IPS-NIHi11 (cell line): ENCODE measurements around the gene KLHL29.

Experiments
- DNase-seq: peaks from one replicate; pipeline ENCODE4 v3.0.0; 2012; ENCODE audit warnings: mixed read lengths, low spot score

Gene KLHL29

GRCh38 chr2:23550553-23550952, 165.6 kb downstream of the KLHL29 start:
- DNase-seq, result no peak

GRCh38 chr2:23551875-23552274, 166.9 kb downstream of the KLHL29 start:
- DNase-seq, result no peak

DNA sequence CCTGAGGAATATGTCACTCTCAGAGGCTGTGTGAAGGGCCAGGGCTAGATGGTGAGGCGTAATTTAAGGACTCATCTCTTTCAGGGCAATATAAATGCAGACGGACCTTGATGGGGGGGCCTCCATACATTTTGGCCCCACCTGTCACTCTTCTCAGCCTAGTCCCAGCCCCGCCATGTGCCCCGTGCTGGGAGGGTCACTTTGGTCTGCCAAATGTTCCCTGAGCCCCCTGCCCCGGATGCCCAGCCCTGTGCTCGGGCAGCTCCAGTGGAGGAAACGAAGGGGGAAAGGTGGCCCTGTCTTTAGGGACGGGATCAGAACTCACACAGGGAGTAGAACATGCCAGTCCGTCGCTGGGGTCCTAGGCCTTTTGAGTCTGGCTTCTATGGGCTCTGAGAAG, 168.6 kb downstream of the KLHL29 start:
- no peak for DNase-seq

DNA sequence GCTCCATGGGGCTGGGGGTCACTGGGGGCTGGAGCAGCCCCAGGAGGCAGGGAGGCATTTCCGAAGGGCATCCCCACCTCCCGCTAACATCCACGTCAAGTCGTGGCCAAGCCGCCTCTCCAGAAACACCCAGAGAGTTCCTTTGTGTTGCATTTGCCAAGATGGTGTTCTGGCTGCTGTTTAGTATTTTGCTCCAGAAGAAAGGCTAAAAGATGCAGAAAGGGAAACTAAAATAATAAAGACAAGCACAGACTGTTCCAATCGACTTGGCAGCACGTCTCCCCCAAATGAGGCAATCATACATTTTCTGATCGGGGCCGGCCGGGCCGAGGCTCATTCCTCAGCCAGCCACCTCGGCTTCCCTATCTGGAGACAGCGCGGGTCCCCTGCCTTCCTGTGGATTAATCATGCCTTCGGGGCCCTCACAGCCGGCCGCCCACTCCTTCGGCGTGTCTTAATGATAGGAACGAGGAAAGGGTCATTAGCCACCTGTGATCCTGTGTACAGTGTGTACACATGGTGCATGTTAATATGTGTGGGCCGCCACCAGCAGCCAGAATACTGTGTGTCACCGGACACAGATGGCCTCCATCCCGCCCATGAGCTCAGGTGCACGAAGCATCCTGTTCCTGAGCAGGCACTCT, 169.2 kb downstream of the KLHL29 start:
- DNase-seq, result no peak

- DNase-seq, result no peak
Observed at GRCh38 chr2:23555944-23556343, 171.0 kb downstream of the KLHL29 start.

GRCh38 chr2:23556929-23557328, 171.9 kb downstream of the KLHL29 start:
- no peak for DNase-seq

DNA sequence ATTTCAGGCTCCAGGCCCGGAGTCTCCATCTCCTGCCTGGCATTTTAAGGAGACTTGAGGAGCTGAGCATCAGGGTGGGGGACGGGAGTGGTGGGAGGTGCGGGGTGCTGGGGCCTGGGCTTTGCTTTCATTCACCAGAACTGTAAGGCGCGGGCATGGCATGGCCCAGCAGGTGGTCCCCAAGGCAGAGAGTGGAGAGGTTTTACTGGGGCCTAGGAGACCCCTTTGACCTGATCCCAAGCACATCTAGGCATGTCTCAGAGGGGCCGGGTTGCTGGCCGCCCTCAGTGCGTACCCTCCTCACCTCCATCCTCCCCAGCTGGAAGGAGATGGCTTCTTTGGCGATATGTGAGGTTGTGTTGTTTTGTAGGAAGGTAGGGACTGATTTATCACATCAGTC, 172.5 kb downstream of the KLHL29 start:
- DNase-seq, result no peak

GRCh38 chr2:23559561-23560239, 174.7 kb downstream of the KLHL29 start:
- DNase-seq, result no peak

DNA sequence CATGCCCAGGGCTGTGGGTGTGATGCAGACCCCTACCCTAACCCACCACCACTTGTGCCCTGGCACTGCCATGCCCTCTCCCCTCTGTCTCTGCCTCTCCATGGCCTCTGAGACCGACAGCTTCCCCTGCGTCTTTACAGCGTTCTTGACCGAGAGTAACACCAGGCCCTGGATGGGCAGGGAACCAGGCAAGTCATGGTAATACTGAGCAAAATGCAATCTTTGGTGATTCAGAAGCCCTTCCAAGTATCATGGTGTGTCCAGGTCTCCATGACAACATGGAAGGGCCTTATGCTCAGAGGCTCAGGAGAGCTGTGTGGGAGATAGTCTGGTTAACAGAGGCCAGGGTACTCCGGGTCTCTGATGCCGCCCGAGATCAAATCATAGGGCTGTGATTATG, 176.1 kb downstream of the KLHL29 start:
- DNase-seq, result no peak

DNA sequence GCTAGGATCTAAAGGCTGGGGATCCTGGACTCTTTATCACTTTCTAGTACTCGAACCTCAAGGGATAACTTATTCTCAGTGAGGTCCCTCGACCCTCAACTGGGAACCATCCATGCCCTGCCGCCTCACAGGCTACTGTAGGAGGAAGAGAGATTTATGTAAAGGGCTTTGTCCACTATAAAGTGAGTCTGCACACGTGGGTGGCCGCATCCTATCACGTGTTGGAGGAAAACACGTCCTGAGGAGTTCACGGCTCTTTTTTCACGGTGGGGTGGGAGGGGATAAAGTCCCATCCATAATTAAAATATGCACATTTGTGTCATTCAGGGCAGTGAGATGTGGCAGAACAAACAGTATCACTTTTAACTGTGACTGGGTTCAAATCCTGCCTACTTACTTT, 176.6 kb downstream of the KLHL29 start:
- DNase-seq, result no peak

DNA sequence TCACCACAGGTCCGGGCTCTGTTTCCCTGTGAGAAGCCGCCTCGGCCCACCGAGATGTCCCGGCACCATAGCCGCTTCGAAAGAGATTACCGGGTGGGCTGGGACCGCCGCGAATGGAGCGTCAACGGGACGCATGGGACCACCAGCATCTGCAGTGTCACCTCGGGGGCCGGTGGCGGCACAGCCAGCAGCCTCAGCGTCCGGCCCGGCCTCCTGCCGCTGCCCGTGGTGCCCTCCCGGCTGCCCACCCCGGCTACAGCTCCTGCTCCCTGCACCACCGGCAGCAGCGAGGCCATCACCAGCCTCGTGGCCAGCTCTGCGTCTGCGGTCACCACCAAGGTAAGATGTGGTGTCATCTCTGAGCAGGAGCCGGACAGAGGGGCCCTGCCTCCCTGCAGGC, 177.2 kb downstream of the KLHL29 start:
- no peak for DNase-seq

- DNase-seq, result no peak
Observed at GRCh38 chr2:23563151-23563550, 178.2 kb downstream of the KLHL29 start.

DNA sequence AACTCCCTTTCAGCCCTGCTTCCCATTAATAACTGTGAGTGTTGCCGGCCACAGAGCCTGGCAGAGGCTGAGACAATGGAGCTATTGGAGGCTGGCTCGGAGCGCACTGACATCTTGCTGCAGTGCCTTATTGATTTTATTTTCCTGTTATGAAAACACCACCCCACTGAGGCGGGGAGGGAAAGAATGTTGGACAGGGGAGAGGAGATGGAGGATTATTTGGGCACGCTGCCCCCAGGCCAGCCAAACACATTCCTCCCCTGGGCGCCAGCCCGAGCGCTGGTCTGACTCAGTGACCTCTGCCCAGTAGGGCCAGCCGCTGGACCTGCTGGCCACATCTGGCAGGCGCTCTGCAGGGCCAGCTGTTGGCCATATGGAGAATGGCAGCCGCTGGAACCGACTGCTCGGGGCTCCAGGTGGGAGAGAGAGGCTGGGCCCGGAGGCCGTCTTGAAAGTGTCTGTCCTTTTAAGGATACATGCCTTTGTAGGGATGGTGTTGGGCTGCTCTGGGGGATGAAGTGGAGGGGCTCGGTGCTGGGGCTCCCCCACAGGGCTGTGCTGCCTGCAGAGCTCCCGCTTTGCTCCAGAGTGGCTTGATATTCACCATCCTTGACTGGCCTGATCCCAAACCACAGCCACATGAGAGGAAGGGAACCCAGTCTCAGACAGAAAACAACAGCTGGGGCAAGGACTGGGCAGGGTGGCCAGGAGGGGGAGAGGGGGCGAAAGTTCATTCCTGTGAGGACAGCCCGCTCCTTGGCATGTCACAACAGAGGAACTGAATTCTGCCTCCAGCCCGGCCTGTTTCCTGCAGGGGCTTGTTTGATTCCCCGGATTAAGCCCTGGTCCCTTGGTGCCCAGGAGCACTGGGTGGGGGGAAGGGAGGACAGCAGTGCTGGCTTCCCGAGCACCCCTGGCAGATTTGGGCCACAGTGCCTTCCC, 179.0 kb downstream of the KLHL29 start:
- DNase-seq, result peak; percentile 73

DNA sequence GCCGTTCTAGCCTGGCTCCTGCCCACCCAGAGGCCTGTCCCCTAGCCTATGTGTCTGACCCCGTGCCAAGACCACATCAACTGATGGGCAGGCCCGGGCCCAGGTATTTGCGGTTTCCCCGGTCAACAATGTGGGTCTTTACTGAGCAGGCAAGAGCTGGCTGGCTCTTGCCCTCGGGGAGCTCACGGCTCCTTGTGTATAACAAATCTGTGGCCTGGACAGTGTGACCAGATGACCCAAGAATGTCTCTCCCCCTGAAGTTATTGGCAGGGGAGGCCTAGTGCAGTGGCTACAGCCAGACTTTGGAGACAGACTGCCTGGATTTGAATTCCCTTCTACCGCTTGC, 179.6 kb downstream of the KLHL29 start:
- DNase-seq, result no peak

DNA sequence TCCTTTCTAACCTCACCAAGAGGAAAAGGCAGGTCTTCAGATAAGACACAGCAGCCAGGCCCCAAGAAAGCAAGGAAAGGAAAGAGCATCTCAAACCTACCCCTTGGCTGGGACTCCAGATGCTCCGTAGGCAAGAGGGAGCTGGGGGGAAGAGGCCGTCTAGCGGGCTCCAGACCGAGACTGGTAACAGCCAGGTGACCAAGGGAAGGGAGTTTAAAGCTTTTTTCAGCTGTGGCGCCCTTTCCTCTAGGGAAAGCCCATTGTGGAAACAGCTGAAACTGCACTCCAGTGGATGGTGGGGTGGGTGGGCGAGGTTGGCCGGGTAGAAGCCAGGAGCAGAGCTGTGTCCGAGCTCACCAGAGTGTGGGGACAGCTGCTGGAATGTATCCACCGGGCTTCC, 180.4 kb downstream of the KLHL29 start:
- no peak for DNase-seq

DNA sequence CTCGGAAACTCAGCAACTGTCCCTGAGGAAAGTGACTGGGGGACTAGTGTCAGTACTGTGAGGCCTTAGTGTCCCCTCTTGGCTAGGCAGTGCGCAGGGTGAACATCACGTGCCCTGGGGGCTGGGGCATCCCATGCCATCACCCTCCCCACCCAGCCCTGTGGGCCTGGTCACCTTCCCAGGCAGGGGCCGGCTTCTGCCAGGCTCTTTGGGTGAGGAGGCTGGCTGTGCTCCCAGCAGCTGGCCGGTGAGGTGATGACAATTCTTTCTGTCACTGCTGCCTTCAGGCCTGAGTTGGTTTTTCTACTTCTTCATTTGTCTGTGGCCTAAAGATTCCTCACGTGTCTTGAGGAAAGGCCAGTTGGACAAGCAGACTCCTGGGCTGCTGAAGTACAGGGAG, 180.8 kb downstream of the KLHL29 start:
- DNase-seq, result no peak

DNA sequence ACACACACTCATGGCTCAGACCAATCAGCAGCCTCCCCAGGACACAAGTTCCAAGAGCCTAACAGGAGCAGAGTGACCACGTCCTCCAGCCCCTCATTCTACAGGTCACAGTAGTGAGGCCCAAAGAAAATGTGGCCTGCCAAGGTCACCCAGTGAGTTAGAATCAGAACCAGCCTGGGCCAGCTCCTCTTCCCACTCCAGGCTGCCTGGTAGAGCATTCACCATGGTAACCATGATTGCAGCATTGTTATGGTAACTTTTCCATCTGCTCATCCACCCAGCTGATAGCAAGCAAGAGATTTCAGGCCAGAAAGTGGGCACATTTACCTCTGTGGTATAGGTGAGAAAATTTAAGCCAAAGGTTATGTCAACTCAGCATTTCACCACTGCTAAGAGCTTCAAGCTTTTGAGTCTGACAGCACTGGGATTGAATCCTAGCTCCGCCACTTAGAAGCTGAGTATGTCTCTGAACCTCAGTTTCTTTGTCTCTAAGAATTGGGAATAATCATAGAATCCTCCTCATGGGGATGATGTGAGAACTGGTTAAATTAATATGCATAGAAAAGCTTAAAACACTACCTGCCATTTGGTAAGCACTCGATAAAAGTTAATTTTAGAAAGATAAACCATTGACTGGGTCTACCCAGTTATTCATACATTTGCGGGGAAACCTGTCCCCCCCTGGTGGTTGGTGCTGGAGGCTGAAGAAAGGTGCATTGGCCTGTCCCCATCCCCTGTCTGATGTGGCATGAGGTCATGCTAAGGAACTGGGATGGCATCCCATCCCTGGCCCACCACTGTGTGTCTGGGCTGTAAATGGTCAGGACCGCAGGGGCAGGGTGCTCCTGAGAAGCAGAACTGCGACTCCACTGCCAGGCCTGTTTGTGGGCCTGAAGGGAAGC, 181.5 kb downstream of the KLHL29 start:
- peak; percentile 76 for DNase-seq

- no peak for DNase-seq
Observed at GRCh38 chr2:23567161-23567756, 182.3 kb downstream of the KLHL29 start.

GRCh38 chr2:23568211-23568610, 183.2 kb downstream of the KLHL29 start:
- DNase-seq, result no peak

DNA sequence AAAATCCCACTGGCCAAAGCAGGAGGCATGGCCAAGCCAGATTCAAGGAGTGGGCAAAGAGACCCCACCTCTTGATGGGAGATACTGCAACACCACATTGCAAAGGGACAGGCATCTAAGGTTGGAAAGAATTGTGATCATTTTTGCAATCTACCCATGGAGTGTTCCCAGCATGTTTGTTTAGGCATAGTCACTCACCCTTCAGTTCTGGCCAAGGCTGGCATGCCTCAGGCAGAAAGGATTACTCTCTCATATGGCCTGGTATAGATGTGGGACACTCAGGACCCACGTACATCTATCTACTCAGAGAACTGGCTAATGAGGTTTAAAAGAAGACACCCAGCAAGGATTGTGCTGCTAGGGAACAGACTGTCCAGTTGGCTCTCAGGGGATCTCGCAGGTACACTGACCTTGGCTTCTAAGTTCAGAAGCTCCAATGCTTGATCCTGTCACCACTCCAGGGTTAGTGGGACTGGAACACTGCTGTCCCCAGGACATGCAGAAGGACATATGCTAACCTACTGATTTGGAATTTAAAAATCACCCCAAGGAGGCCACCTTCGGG, 183.7 kb downstream of the KLHL29 start:
- DNase-seq, result no peak

DNA sequence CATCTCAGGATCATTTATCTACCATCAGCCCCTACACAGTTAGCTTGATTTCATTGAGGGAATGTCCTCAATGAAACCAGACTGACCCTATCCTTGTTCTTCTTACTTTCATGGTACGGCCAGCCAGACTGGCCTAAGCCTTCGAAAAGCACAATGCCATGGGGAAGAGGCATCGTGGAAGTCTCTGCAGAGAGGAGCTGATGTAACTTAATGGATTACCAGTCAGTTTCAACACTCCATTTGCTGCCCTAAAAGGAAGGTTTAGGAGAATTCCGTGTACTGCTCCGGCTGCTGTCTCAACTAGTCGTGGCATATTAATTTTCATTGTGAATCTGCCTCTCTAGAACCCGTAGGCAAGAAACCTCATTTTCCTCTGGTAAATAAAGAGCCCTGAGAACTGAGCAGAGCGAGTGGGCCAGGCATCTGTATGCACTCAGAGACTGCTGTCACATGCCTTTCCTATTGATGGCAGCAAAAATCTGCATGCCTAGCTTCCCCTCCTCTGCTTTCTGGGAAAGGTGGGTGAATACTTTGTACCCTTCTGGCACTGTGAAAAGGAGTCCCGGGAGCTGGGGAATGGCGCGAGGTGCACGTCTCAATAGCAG, 184.9 kb downstream of the KLHL29 start:
- no peak for DNase-seq
